Right kidney (tissue), 1 donor: ENCODE data around the gene FLNC.

Experiments used
- DNase-seq: peaks from one replicate; pipeline ENCODE4 v3.0.0-alpha.2; 2016

The FLNC gene

GRCh38 chr7:128801667-128802418 lies 28.4 kb upstream of the FLNC start:
- no peak for DNase-seq

DNA sequence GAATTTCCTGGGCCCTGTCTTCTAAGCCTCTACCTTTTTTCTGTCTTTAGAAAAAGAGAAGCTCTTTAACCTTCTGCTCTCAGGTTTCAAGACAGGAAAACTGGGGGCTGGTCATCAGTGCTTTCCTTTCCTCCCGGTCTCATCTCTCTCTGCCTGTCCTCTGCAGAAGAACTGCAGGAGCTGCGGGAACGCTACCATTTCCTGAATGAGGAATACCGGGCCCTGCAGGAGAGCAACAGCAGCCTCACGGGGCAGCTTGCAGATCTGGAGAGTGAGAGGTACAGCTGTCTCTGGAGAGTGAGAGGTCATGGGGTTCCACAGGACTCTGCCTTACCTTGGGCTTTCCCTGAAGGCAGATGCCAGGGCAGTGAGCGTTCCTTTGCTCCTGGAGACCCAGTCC lies 25.7 kb upstream of the FLNC start:
- DNase-seq, result no peak

GRCh38 chr7:128805225-128805624 lies 25.0 kb upstream of the FLNC start:
- no peak for DNase-seq

DNA sequence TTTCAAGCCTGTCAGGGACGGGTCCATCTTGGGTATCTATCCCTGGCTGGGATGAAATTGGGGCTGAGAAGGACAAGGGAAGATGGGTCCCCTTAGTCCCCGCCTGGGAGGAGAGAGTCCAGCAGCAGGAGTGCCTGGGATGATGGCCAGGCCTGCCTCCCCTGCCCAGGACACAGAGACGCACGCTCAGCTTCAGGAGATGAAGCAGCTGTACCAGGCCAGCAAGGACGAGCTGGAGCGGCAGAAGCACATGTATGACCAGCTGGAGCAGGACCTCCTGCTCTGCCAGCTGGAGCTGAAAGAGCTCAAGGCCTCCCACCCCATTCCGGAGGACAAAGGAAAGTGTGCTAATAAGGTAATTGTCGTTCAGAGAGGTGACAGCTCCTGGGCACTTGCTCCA lies 23.0 kb upstream of the FLNC start:
- no peak for DNase-seq

DNA sequence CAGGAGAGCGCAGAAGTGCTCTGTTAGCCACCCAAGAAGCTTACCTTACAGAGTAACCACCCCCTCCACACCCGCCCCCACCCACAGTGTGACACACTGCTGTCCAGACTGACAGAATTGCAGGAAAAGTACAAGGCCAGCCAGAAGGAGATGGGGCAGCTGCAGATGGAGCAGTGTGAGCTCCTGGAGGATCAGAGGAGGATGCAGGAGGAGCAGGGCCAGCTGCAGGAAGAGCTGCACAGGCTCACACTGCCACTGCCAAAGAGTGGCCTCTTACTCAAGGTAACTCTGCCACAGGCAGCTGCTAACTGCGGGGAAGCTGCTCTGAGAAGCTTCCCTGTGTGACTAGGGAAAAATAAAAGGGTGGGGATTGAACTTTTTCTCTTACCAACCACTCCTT lies 20.8 kb upstream of the FLNC start:
- no peak for DNase-seq

DNA sequence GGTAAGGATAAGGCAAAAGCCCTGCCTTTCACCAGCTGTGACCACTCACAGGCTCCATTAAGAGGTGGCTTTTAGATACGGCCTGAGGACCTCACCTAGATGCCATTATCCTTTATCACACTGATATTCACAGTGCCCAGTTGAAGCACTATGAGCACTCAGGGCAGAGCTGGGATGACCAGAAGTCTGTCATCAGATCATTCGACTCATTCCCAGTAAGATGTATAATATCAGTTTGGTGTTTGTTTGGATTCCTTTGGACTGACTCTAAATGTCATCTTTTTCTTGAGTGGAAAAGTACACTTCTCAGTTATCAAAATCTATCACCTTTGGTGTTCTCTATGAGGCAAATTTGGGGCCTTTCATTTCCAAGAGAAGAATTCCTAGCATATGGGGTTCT lies 19.7 kb upstream of the FLNC start:
- no peak for DNase-seq

DNA sequence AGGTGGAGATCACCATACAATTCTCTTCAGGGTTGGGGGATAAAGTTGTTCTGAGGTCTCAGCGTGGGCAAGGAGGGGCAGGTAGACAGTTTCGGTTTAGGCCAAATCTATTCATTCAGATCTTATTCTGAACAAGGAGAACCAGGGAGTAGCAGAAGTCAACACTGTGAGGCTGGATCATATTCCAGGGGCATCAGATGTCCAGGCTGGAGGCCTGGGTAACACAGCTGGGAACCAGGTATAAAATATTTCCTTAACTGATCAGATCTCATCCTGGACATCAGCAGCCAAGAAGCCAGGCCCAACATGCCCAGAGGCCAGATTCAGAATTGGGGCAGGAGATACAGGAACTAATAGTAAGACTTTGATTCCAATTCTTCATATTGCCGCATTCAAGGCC lies 19.2 kb upstream of the FLNC start:
- no peak for DNase-seq

GRCh38 chr7:128811631-128812430 lies 18.4 kb upstream of the FLNC start:
- no peak for DNase-seq

DNA sequence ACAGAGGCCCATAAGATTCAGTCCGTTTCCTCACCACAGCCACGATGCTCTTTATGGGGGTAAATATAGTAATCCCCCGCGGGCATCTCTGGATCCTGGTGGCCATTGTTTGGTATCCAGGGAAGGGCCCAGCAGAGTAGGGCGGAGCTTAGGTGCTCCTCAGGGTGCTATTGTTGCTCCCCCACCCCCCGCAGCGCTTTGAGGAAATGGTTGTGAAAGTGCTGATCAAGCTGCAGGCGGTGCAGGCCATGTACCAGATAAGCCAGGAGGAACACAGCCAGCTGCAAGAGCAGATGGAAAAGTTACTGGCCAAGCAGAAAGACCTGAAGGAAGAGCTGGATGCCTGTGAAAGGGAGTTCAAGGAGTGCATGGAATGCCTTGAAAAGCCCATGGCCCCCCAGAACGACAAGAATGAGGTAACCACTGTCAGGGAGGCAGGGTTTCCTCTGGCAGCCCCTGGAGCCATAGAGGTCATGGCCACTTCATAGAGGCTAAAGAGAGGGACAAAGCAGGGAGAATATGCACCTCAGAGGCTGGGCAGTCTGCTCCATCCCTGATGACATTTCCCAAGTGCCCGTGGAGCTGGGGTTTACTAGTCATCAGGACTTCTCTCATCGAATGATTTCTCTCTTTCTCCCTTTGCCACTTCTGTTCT lies 17.6 kb upstream of the FLNC start:
- DNase-seq, result no peak

DNA sequence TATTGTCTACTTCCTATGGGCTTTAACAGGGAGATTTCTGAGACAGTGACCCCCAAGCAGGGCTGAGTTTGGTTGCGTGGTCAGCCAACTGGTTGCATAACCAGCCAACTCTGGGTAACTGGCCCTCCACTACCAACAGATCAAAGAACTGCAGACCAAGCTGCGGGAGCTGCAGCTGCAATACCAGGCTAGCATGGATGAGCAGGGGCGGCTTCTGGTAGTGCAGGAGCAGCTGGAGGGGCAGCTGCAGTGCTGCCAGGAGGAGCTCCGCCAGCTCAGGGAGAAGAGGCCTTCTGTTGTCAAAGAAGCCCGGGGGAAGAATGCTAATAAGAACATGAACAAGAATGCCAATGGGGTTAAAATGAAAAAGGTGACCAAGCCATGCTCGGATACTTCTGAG lies 15.7 kb upstream of the FLNC start:
- DNase-seq, result no peak

DNA sequence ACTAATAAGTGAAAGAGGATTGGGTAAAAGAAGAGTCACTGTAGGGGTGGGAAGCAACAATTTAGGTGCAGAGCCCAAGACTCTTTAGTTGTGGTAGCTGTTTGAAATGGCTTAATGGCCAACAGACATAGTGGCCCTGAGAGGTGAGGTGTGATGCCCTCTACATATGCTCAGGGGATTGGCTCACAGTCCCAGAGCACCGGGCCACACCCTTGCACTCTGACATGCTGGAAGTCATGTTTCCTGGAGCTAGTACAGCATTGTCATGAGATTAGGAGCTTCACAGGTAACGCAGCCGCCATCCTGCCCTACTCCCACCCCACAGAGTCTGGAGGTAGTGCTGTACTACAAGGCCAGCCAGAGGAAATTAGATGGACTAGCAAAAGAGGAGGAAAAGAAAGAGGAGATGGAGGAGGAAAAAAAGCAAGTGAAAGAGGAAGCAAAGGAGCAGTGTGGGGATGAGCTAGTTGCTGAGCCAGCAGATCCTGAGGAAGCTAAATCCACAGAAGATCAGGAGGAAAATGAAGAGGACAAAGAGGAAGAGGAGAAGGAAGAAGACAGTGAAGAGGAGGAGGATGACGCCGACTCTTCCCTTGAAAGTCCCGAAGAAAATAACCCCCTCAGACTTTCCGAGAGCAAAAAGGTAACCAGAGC lies 14.8 kb upstream of the FLNC start:
- DNase-seq, result no peak

DNA sequence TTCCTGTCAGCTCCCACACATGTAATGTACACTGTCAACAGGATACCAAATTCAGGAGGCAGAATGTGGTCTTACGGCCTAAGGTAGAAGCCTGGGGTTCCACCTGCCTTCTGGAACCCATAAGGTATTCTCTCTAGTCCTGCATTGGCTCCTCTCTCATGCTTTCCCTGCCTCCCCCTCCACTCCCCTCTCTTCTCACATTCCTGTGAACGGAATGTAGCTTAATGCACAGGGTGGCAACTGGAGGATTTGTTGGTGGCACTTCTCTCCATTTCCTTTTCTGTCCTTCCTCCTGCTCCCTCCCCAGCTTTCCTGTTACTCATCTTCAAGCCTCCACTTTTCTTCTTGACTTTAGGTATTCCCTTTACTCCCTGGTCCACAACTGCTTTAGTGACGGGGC lies 11.5 kb upstream of the FLNC start:
- DNase-seq, result no peak

- no peak for DNase-seq
Measured at GRCh38 chr7:128821724-128822123, 8.5 kb upstream of the FLNC start.

DNA sequence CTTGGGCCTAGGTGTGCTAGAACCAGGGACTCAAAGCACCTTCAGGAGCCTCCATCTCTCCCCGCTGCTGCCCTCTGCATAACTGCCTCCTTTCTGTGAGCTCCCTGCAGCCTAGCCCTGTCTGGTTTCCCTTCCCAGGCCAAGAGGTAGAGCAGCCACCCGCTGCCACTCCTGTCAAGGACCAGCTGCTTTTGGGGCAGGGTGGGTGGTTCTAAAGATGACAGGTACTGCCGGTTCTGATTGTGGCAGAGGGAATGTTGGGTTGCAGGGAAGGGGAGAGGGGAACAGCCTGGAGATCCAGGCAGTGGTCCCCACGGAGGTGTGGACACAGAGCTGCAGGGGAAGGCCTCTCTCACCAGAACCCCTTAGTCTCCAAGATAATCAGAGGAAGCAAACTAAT lies 3.7 kb upstream of the FLNC start:
- no peak for DNase-seq

- DNase-seq, result no peak
Measured at GRCh38 chr7:128826916-128827247, 3.3 kb upstream of the FLNC start.

GRCh38 chr7:128827248-128827958 lies 2.8 kb upstream of the FLNC start:
- peak; percentile 26 for DNase-seq

DNA sequence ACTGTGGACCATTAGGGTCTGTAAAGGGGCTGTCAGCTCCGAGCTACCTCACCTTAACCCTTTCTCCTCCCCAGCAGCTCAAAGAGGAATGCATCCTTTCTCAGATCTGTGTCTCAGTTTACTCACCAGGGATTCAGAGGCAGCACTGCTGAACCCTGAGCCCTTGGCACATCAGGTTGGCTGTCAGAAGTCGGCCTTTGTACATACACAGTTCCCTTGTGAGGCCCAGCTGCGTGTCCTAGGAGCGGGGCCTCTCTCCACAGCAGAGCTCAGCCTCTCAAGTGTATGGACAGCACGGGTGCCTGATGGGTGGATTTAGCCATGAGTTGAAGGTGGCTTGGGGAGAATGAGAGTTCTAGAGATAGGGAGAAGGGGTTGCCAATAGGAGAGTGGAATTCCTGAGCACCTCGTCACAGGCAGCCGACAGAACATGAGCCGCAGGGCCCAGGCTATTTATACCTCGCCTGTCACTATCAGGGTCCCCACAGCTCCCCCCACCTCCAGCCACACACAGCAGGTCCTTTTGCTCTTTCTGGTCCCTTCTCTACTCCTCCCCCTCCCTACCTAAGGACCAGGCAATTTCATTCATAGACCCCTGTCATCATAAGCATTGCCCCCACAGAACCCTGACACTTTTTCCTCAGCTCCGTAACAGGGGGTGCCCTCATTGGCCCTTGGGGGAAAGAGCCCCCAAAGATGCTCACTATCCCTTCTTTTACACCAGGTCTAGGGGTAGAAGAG lies 2.1 kb upstream of the FLNC start:
- peak; percentile 27 for DNase-seq

GRCh38 chr7:128829391-128830166 lies 627 bp upstream of the FLNC start:
- DNase-seq, result peak; percentile 56

DNA sequence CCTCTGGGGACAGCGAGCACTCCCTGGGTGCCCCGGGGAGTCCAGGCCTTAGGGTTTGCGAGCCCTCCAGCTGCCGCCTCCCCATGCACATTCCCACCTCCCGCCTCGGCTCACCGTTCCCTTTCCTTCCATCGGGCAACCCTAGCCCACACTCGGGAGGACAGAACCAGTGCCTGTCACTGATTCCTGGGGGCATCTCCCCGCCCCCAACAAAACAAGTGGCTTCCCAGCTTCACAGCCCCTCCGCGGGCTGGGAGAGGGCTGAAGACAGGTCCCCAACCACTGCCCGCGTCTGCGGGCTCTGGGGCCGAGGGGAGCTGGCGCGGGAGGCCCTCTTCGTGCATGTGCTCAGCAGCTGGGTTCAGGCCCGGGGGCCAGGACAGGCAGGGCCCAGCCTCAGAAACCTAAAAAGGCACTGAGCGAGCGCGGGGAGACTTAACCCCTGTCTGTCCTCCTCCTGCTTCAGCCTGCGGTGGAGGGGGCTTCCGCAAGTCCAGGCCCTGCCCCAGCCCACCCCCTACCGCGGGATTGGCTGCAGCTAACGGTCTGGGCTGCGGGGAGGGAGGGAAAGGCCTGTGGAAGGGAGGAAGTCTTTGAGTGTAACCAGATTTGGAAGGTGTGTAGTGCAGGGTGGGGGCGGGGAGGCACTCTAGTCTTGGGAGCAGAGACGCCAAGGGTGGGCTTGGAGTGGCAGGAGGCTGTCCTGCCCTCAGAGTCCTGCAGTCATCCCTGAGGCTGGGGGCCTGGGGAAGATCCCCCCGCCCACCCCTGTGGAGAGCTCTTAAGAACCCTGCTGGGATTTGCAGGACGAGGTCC lies 1.2 kb downstream of the FLNC start:
- DNase-seq, result peak; percentile 83
